ENCODE data around the gene DAAM1.

Gene DAAM1

DNA sequence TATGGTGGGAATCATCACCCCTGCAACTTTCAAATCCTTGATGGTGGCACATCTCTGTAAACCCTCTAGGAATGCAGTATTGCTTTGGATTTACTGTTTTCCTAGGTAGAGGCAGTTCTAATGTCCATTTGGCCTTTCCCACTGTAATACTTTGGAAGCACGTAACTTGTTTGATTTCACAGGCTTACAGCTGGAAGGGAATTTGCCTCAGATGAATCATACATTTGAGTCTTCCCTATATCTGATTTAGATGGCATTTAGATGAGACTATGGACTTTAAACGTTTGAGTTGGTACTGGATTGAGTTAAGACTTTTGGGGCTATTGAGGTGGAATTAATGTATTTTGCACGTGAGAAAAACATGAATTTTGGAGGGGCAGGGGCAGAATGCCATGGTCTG is 35.9 kb downstream of the DAAM1 start:
- no peak for DNase-seq

DNA sequence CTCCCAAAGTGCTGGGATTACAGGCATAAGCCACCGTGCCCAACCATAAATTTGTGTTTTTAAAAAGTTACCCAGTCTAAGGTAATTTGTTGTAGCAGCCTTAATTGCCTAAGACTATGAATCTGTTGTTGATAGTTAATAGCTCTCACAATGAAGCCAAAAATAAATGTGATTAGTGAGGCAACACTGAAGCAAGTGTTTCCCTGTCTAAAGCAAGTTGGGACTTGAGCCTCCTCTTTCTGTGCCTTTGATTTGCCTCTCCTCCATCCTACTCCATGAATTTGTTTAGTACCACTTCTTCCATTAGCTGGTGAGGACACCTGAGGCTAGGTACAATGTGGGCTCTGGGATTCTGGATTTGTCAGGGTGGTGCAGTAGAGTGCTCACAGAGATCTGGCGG is 36.8 kb downstream of the DAAM1 start:
- DNase-seq, result no peak

DNA sequence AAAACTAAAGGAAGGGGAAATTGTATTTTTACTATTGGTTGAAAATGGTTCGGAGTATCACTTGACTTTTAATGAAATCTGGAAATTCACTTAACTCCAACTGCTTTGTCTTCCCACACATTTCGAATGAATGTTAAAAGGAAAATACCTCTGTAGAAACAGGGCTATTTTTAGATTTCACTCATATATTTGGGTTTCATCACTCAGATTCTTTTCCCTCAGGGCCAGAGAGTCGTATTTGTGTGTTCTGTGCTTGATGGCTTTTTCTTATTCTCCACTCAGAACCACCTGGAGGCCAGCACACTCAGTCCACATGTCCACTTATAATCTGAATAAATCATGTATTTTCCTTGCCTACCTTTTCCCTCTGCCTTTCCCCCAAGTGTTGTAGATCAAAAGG is 40.0 kb downstream of the DAAM1 start:
- DNase-seq, result no peak

DNA sequence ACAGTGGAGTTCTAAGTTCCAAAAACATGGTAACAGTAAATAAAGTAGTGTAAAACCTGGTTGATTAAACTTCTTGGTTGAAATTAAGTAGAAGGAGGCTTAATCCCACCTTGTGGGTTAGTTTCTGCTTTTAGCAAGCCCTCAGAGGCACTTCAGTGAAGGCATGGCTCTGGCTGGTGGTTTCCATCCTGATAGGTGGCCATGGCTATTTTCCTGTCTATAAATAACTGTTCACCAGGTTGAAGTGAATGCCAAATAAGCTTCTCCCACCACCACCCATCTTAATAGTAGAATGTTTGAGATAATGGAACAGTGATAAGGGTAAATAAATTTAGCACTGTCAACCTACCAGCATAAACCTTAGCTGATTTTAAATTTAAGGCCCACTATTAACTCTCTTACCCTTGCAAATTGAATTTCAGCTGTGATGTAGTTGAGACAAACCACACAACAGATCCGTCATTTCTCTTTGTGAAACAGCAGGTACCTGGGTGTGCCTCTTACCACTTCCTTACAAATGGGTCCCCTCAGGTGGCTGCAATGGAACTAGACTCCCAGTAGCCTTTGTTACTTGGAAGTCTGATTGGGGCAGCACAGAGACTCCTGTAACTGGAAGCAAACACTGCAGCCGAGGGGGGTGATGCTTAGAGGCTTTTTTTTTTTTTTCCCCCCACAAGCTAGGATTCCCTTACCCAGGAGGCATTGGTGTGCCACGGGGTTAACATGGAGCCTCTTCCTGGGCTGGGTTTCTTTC is 41.4 kb downstream of the DAAM1 start:
- peak in 1 of 2 donors; percentile 7 for DNase-seq

DNA sequence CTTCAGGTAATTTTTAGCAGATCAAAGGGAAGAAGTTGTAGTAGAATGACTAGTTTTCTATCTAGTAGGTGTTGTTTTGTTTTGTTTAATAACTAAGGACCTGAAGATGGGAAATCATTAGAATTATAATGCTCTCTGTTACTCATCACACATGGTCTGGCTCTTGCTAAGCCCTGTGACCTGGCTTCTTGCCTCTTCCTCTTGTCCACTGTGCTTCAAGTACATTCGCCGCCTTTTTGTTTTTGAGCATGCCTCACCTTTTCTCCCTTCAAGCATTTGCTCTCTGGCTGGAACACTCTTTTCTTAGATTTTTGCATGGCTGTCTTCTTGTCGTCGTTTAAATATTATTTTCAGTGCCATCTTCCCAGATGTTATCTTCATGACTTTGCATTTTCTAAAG is 47.7 kb downstream of the DAAM1 start:
- DNase-seq, result no peak

DNA sequence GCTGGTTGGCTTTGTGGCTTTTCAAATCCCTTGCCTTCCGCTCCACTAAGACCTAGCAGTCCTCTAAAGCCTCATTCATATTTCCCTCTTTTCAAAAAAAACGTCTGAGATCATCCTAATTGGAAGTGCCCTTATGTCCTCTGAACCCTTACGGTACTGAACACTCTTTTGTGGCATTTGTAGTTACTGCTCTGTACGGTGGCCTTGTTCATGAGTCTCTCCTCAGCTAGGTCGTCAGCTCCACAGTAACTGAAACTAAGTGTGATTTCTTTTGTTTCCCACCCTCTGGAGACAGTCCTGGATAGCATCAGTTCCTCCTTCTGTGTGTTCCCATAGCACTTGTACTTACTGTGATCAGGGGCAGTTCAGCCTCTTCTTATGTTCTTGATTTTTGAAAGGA is 49.7 kb downstream of the DAAM1 start:
- no peak for DNase-seq

DNA sequence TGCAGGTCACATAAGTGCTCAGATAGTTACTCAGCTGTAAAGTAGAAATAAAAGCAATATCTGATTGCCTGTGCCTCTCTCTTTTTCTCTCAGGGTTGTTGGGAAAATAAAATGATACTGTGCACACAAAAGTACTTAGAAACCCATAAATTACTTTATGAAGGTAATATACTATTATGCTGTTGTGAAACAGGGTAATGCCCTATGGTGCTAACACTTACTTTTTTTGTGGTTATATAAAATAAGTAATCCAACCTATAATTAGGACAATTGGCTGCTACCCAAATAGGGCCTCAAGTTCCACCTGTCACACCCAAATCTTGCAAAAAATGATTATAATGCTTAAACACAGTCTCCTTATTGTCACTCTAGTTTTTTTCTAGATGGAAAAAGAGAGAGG is 50.6 kb downstream of the DAAM1 start:
- no peak for DNase-seq

DNA sequence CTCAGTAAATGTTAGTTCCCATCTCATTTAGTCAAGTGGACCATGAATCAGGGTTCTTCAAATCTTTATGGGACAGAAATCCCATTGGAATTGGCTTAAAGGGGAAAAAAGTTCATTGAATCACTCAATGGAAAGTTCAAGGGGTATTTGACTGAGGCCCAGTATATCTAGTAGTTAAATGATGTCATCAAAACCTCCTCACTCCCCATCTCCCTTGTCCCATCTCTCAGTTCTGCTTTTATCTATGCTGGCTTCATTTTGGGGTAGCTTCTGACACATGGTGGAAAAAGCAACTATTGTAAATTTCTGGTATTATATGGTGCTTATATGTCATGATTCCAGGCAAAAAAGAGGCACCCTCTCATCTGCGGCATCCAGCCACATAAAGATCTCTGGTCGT is 51.9 kb downstream of the DAAM1 start:
- DNase-seq, result no peak

DNA sequence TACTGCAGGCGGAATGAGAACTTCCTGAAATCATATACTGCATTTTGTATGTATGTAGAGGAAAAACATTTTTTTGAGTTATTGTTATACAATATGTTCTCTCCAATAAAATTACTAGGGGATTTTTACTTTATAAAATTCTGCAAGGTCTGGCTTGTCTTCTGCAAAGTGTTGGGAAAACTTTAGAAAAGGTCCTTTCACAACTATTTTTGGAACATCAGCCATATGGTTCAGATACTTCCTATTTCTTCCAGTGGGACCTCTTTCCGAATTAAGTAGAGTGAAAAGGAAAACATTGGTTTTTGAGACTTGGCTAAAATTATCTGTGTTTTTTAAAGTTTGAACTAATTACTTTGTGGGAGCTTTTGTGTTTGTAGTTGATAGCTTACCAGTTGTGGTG is 52.7 kb downstream of the DAAM1 start:
- DNase-seq, result no peak

DNA sequence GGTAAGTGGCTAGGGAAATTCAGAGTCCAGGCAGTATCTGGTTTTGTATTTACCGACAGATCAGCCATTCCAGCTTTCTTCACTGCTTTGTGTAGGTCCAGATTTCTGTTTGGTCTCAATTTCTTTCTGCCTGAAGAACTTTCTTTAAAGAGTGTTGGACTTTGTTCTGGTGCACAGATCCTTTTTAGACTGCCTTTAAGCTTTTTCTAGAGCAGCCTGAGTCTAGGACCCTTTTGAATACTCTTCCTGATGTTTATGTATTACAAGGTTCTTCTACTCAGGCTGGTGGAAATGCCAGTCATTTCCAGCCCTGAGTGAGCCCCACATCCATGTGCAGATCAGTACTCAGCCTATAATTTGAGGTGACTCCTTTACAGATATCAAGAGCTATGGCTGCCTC is 54.7 kb downstream of the DAAM1 start:
- no peak for DNase-seq

DNA sequence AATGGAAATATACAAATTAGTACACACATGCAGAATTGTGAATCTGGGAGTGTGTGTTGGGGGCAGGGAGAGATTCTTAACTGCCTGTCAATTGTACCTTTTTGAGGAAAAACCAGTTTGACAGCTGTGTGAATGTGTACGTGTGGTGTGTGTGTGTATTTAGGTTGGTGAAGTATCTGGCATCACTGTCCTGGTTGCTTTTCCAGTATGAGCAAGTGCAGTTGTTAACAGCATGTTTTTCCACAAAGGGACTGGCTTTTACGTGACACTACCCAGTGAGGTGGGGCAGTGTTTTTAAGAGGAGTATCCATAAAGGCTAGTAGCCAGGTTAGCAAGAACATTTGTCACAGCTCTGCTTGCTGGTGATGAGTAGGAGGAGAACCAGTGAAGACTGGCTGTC is 56.1 kb downstream of the DAAM1 start:
- no peak for DNase-seq

DNA sequence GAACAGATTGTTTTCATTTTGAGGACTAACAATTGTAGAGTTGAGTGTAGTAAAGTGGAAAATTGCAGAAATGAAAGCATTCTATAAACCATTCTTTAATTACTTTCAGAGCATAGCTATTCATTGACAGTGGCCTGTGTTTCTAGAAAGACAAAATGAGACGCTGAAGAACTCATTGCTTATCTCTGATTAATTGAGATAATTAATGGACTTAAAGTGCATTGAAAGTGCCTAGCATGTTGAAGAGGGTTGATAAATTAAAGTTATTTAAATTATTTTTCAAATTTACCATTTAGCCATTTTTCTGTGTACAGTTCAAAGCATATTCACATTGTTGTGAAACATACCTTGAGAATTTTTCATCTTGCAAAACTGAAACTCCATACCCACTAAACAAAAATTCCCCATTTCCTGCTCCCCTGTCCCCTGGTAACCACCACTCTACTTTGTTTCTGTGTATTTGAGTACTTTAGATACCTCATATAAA is 57.4 kb downstream of the DAAM1 start:
- no peak for DNase-seq

DNA sequence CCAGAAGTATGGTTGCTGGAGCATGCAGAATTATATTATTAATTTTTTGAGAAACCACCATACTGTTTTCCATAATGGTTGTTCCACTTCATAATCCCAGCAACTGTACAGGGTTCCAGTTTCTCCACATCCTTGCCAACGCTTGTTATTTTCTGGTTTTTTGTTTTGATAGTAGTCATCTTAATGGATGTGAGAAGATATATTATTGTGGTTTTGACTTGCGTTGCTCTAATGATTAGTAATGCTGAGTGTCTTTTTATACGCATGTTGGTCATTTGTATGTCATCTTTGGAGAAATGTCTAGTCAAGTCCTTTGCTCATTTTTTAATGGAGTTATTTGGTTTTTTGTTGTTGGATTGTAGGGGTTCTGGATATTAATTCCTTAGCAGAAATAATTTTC is 58.1 kb downstream of the DAAM1 start:
- no peak for DNase-seq

DNA sequence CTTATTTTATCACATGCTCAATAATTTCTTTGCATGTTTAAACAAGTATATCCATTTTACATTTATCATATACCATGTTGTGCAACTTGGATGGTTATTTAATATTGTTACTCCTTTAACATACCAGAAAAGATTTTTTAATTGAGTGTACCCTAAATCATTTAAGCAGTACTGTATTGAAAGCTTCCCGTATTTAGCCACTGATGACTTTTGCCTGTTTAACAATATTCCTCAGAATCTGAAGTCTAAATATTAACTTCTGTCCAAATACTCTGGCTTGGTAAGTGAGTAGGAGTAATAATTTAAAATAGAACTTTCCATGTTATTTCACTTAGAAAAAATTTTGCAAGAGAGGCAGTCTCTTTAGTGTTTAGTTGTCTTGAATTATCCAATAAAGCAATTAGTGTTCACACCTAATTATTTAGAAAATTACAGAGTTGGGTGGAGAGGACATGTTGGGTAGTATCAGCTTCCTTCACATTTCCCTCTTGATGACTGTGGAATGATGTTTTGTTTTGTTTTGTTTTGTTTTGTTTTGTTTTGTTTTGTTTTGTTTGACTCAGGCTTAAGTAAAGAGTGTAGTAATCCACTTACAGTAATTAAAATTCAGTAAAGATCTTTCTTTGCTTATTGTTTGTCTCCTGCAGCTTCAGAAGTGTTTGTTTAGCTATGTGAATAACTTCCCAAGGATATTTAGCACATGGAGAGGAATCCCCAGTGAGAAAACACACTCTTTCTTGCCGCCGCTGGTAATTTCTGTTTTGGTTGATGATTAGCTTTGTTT is 59.5 kb downstream of the DAAM1 start:
- DNase-seq, result no peak

DNA sequence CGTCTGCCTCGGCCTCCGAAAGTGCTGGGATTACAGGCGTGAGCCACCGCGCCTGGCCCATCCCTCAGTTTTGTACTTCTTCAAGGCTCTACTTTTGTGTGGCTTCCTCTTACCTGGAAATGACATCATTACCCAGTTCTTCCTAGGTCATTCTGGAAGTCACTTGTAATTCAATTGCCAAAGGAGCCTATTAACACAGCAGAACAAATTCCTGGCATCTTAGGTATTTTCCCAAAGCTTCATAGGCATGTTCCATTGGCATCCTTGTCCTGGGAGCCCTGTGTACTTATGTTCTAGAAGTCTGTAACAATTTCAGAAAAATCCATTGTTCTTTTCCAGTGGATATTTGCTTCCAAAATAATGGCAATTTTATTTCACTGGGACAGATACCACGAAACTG is 60.6 kb downstream of the DAAM1 start:
- DNase-seq, result no peak

DNA sequence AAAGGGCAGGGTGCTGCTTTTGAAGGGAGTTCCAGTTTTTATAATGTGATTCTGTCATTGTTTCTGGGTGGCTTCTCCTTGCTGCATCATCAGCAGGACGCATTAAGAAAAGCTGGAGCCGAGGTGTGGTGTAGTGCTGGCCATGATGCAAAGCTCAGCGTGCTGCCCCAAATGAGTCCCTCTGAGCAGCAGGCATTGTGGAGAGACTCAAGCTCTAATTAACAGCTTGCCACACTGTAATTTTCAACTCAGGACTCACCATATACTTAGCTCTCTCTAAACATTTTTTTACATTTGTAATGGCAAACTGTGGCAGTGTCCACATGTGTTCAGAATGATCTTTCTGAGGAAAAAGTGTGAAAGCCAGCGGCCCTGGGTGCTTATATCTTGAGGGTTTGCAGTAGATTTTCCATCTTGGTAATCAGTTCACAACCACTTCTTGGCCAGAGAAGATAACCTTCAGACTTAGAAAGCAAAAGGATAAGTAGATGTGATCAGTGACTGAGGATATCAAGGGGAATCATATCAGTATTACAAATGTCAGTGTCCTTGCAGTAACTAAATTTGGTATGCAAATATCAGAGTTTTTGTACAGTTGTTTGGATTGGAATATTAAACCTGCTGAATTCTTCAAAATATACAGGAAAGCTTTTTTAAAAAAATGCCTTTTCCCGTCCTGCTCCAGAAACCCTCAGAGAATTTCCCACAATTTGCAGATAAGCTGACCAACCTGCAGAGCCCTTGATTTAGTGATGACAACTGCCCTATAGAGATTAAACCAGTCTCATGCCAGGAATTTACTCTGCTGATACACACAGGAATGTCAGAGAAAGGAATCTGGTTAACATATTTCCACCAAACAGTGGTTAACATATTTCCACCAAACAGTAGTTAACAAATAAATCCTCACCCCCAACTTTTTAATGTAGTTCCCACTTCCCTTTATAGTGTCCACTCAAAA is 63.6 kb downstream of the DAAM1 start:
- no peak for DNase-seq

DNA sequence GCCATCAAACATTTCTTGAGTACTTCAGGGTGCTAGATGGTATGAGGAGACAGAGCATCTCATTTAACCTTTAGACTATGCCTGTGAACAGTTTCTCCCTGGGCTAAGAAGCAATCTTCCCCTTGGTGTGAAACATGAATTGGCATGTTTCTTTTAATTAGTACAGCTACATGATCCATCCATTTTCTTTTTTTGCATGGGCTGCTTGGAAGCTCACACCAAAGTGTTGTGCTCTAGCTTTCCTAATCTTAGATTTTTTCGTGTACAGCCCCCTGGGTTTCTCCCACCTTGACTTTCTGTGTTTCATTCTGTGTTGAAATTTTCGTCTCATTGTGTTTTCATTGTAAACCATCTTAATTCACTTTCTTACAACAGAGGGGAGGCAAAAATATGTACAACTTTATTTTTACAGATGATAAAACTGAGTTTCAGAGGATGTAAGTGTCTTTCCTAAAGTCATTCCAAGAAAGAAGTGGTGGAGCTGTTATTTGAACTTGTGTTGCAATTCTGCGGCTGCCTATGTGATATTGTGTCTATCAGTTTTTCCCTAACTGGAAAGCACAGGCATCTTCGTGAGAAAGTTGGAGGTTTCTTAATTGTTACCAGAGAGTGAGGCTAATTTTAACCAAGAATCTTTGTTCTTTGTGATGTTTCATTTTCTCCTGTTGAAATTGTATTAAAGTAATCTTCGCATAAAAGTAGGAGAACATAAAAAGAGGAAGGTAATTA is 64.5 kb downstream of the DAAM1 start:
- DNase-seq, result no peak

DNA sequence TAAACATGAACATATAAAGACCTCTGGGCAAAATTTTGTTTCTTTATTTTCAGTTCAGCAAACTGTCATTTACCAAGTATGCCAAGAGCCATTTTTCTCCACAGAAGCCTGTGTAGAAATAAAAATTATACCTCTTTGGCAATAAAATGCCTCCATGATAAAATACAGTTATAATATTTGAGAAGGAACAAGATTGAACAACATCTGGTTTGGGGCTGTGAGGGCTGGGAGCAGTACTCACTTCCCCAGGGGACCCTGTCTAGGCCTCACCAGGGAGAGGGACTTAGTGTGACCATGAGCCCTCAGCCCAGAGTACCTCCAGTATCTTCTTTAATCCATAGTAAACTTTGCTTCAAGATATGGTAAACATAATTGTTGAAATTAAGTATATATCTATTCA is 65.1 kb downstream of the DAAM1 start:
- no peak for DNase-seq

DNA sequence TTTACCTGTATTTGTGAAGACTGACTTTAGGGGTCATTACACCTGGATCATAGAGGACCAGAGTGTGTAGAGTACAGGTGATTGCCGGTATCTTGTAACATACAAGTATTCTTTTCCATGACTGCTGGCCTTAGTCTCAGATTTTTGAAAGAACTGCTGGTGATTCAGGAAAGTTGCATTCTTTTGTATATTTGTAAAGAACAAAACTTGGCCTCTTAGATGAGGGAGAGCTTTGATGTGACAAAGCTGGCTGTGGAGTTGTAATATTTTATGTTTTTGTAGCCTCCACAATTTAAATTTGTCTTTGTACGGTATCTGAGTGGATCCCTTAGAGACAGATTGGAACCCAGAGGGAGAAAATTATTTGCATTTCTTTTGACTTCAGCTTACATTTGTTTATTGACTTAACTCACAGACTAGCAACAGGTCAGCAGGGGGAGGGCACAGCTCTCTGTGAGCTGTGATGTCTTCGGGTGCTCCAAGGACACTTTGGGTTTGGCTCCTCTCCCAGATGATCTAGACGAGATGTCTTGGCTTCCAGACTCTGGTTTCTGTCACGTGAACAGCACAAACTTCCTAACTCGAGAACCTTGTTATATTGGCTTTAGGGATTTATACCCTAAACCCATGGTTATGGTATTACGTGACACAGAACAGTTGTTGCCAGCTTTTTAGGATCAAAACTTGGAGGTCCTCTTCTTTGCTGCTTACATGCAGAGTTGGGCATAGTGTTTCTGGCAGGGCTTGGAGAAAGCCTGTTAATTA is 65.9 kb downstream of the DAAM1 start:
- no peak for DNase-seq

DNA sequence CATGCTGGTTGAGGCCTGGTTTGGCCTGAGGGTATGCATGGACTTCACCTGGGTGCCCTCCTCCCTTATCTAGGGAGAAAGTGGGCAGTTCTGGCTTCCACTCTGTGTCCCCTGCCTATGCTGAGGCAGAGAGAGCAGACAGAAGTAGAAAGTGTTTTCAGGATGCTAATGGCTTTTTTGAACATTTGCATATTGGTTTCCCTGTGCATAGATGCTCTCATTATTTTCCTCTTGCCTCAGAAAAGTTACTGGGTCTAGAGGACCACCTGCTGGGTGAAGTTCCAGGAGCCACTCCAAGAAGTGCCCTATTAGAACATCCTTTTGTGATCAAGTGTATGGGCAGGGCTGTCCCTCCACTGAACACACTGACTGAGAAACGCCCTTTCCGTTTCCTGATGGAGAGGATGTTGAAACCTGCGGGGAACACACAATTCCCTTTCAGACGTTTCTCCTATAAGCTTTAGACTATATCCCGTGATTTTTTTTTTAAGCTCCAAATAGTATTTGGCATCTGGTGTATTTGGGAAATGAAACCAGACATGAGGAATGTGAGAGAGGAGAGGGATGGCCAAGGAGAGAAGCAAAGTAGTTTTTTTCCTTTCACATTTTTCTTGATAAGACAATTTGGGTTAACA is 66.6 kb downstream of the DAAM1 start:
- no peak for DNase-seq

DNA sequence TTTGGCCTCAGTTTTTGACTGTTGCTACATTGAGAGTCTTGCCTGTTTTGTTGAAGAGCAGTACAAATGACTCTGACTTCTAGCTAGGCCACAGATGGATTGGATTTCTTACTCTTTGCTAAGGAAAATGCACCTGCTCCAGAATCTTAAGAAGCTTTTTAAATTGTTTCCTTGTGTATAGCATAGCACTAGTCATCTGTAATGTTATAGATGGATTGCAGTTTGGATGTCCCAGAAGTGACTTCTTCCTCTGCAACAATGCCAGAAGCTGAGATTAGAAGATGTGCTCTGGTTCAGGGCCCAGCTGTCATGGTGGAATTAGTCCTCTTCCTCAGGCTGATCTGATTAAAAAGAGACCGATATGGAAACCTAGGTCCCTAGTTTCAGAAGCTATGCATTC is 67.9 kb downstream of the DAAM1 start:
- no peak for DNase-seq

Data from CD4-positive, alpha-beta T cell treated with Interferon alpha-2 for 1 hour (primary cell).